Stimulated activated CD4-positive, alpha-beta T cell treated with anti-CD3 and anti-CD28 coated beads, Interleukin-15, amount 100 ng/mL, for 48 hours (primary cell): ENCODE results near the gene SLC13A2.

ENCODE experiments used
- DNase-seq, 2 donors: peaks; one replicate each; pipeline ENCODE4 v3.0.0-alpha.2; 2020; ENCODE audit warnings: low read depth in 2 of 2

SLC13A2 gene

DNA sequence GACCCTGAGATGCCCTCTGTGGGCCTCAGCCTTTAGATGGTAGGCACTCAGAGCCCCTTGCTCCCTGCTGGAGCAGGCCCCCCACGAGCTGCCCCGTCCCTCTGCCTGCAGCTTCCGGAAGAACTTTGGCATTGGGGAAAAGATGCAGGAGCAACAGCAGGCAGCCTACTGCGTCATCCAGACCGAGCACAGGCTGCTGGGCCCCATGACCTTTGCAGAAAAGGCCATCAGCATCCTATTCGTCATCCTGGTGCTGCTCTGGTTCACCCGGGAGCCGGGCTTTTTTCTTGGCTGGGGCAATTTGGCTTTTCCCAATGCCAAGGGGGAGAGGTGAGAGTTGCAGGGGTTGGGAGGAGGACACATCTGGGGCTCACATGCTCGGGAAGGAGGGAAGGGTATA is 20.0 kb downstream of the SLC13A2 start:
- DNase-seq, result no peak

DNA sequence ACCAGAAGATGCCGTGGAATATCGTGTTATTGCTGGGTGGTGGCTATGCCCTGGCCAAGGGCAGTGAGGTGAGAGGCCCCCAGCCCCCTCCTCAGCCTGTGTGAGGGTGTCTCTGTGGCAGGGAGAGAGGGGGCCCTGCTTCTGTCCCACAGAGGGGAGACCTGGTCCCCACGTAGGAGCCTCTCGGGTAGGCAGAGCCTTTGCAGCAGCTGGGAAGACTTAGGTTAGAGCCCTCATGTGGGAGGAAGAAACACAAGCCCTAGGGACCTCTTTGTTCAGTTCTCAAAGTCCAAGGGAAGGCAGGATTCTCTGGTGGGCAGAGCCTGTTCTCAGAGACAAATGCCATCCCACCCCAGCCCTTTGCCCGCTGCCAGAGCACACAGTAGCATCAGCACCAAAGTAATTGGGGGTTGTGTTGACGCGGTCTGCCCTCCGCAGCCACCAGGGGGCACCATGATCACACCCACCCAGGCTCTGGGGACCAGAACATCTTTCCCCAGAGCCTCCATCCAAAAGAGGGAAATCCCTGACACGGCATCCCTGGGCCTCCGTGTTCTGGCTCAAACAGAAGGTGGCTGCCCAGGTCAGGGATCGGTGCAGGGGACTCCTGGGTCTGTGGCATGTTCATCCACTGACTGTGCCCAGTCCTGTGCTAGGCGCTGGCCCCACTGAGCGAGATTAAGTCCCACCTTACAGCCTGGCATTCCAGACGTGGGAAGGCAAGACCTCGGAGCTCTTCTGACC is 21.2 kb downstream of the SLC13A2 start:
- DNase-seq, result peak; percentile 49 to 70

DNA sequence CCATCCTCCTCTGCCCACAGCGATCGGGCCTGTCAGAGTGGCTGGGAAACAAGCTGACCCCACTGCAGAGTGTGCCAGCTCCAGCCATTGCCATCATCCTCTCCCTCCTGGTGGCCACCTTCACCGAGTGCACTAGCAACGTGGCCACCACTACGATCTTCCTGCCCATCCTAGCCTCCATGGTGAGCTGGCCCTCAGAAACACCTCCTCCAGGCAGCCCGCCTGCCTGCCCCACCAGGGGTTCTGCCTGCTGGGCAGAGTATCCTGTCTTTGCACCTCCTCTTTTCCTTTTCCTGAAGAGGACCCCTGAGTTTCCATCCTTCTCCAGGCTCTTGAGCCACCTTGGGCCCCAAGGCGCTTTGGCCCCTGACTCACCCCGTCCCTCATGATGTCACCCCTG is 22.2 kb downstream of the SLC13A2 start:
- no peak for DNase-seq

DNA sequence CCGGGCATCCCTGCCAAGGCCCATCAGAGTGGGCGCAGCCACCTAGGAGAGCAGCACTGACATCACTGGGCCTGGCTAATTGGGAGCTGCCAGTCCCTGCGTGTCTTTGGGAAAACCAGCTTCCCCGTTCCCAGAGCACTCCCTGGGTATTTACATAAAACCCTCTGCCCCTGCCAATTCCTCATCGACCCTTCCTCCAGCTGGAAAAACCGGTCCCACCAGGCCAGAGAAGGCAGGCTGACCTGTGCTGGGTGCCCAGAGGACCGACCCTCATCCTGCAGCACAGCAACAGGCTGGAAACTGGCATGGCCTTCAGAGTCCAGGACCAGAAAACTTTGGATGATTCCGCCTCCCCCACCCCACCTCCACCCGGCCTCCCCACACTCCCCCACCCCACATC is 24.5 kb downstream of the SLC13A2 start:
- DNase-seq, result no peak

DNA sequence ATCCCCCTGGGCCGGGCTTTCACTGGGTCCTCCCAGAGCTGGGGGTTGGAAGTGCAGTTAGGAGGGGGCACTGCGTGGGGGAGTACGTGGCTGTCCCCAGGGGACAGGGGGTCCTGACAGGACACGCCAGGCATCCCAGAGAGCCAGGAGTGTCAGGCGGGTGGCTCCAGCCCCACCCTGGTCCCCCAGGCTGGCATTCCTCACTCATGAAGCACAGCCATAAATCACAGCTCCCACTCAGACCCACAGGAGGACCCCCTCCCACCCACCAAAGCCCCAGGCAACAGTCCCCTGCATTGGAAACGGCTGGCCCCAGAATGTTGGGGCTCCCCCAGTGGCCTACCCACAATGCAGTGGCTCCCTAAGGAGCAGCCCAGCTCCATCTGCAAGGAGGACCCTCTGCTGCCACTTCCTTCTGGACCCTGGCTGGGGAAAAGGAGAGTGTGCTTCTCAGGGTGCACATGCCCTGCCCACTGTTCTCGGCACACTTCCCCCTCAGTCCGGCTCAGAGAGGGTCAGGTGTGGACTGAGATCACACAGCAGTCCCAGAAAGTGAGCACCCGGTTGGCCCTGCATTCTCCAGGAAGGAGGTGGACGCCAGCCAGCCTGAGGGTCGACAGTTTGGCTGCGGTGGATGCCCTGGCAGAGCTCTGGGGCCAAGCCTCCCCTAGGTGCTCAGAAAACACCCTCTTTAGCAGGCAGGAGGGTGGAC is 25.4 kb downstream of the SLC13A2 start:
- DNase-seq, result no peak

DNA sequence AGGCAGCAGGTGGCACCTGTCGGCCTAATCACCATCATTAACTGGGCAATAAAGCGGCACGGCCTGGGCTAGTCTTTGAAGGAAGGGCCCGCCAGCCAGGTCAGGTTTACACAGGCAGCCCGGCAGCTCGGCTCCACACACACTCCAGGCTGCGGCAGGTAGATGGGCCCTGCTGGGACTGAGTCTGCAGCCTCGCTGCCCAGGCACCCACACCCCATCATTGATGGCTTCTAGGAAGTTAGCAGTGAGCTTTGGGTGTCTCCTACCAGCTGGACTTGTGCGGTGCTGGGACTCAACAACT is 25.9 kb downstream of the SLC13A2 start:
- DNase-seq, result no peak

DNA sequence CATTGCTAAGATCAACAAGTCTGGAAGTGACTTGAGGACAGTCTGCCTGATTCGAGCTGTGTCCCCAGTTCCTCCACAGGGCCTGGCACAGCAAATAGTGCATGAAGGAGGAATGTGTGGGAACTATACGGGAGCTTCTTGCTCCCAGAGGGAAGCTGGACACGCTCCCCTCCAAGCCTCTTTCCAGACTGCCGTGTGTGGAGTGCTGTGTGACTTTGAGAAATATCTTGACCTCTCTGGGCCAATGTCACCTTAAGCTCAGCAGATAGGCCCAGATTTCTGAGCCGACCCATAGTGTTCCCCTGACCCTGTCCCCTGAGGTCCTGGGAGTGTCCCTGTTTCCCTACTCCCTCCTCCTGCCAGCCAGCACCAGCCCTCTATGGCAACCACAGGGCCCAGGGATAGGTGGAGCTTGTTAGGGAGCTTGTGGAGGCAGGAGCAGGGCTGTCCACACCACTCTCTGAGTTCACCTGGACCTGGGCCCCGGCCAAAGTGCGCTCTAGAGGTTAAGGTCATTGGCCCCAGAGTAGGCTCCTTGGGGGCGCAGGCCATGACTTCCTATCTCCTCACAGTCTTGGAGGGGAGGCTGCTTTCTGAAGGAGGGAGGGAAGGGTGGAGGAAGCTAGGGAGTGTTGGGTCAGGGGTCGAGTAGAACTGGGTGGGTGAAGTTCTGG is 26.4 kb downstream of the SLC13A2 start:
- DNase-seq, result no peak

DNA sequence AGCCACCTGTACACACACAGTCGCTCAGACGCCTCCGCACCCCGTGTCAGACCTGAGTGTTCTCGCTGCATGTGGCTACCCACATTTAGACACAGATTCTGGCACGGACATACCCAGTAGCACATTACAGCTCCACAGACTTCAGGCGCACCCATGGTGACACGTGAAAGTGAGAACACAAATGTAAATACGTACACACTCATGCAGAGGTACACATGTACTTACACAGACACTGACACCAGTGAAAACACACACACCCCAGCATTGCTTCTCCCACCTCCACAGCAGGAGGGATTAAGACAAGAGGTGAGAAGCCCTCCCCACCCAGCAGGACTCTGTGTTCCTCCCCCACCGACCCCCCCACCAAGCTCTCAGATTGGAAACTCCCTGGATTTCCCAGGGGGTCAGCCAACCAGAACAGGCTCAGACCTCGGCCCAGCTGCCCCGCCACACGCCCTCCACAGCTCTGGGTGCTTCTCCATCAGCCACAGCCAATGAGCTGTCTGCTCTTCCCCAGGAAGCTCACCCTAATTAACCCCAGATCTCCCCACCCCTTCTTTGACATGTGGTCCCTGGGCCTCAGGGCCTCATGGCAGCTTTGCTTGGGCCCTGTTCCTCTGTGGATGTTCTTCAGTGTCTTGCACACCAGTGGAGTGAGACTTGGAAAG is 27.4 kb downstream of the SLC13A2 start:
- no peak for DNase-seq

DNA sequence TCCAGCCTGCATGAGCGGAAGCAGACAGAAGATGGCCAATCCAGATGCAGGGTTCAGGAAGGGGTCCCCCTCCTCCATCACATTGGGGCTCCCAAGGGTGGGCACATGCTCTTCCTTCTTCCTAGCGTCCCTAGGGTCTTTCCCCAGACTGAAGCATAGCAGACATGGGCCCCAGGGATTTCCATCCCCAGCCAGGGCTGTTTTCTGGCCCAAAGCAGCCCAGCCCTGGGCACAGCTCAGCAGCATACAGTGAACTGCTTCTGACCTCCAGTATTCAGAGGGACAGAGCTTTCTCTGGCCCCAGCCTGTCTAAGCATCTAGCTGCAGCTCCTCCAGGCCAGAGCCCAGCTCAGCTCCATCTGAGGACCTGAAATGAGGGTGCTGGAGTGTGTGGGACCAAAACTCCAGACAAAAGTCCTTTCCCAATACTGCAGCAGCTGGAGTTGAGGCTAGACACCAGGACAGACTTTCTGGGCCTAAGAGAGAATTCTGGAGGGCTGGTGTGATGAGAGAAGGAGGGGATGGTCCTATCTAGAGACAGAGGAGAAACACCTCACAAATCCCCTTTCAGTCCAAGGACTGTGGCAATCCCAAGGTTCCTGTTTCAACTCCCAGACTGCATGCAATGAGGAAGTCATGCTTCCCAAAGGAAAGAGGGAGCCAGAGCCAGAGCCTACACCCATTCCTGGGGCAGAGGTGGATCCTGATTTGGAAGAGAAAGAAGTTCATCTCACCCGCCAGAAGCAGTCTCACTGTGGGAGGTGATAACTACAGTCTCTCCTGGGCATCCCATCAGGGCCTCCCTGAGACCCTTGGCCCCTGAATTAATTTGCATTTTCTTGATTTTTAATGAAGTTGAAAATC is 28.2 kb downstream of the SLC13A2 start:
- no peak for DNase-seq

DNA sequence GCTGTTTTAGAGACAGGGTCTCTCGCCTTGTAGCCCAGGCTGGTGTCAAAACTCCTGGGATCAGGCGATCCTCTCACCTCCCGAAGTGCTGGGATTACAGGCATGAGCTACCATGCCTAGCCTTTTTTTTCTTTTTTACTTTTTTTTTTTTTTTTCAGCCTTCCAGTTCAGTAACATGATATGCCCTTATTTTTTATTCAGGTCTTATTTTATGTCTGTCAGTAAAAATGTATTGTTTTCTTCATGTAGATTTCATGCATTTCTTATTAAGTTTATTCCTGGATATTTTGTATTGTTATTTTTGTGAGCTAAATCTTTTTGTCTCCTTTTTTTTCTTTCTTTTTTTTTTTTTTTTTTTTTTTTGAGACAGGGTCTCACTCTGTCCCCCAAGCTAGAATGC is 30.0 kb downstream of the SLC13A2 start:
- no peak for DNase-seq

DNA sequence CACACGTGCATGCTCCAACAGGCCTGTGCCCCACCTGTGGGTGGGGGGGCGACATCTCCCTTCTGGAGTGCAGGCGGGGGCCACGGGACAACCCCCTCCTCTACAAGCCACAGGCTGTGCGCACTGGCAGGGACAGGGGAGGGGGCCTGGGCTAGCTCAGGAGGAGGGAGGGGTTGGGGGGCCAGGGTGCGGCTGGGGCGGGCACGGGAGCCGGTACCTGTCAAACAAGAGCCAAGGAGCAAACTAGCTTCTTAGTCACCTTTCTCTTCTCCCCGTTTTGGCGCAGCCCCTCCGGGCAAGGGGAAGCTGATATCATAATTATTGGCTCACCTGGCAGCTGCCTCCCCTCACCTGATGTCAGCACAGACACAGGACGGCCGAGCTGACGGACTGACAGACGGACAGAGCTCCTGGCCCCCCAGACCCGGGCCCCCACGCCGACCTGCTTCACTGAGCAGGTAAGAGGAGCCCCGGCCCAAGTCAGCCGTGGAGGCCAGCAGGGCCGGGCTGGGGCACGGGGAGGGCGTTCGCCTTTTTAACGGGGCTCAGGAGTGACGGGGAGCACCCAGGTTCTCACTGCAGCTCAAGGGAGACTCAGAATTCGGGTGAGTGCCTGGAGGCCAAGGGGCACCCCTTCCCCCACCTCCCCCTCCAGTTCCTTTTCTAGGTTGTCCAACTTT is 32.7 kb downstream of the SLC13A2 start, which contains the start of gene FOXN1:
TSS of gene FOXN1 (plus strand) at position 363 of the 680 bp plus-strand sequence. CDS start 17,622 bp downstream, outside the sequence.
- no peak for DNase-seq

DNA sequence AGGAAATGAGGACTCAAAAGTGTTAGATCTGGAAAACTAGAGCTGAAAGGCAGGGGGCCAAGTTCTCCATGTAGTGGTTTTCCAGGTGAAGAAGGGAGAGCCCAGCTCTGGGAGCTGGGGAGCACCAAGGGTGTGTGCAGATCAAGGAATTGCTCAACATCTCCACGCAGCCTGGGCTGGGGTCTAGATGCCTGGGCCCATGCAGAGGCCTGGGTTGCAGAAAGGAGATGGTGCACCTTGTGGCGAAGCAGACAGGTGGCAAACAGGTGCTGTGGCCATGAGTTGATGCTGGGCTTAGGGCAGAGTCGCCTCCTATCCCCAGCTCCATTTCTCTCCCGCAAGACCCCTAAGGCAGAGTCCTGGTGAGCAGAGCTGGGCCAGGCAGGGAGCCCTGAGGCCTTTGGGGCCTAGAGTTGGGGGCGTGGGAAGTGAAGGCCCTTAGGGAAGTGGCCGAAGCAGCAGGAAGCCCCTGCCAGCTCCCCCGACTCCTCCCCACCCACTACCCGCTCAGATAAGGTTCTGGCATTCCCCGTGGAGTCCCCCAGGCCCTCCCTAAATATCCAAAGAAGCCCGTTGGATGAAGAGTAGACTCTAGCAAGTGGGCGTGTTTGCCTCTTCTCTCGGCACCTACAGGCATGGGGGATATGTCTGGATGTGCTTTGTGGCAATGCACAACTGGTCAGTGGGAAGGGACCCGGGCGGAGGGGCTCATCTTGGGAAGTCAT is 33.5 kb downstream of the SLC13A2 start:
- DNase-seq, result no peak

DNA sequence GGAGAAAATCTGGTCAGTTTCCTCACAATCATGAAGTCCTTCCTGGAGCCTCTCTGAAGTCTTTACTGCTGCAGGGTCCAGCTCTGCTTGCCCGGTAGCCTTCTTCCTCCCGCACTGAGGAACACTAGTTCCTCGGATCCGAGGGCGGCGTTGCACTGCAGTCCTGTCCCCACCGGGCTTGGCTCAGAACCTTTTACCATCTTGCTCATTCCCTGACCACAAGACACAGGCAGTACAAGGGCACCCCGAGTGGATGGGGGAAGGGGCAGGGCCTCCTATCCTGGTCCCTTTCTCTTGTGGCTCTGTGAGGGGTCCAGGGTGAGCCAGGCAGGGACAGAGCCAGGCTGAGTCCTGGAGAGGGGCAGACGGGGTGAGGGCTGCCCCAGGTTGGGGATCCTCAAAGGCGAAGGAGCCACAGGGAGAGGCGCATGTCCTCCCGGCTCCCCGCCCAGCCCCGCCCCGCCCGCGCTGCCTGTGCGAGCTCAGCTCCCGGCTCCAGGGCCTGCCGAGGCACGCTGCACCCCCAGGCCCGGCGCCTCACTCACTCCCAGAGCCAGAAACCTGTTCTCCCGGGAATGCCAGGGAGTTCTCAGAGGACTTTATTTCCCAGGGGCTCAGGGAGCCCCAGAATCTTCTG is 34.2 kb downstream of the SLC13A2 start:
- DNase-seq, result no peak

DNA sequence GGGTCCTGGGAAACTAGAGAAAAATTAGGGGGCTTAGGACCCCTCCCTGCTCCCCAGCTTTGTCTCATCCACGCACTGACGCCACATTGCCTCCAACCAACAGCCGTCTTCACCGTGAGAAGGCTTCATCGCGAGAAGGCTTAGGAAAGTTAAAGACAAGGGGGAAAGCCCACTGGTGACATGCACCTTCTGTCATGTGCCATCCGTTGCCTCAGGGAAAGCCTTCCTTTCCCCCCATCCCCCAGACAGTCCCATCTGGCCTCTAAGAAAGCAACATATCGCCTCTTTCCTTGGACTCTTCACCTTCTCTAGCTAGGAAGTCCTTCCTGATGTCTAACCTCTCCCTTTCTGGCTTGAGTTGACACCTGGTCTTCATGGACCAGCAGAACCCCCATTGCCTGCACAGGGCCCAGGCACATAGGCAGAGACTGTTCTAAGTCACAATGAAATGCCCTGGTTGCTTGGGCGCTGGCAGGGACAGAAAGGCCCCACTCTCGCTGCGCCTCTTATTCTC is 34.8 kb downstream of the SLC13A2 start:
- DNase-seq, result no peak

DNA sequence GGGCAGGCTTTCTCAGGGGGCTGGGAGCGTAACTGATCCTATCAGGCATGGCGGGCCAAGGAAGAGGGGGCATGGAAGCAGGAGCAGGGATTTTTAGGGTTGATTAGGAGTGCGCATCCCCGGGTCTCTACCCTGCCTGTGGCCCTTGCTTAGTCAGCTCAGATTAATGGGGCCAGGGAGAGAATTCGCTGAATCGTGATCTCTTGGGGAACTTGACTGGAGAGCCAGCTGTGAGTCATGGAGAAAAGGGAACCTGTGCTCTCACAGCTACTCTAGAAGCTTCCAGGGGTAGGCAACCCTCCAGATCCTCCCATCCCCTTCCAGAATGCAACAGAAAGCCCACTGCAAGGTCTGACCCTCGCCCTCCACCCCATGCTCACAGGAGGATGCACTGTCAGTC is 36.3 kb downstream of the SLC13A2 start:
- no peak for DNase-seq

DNA sequence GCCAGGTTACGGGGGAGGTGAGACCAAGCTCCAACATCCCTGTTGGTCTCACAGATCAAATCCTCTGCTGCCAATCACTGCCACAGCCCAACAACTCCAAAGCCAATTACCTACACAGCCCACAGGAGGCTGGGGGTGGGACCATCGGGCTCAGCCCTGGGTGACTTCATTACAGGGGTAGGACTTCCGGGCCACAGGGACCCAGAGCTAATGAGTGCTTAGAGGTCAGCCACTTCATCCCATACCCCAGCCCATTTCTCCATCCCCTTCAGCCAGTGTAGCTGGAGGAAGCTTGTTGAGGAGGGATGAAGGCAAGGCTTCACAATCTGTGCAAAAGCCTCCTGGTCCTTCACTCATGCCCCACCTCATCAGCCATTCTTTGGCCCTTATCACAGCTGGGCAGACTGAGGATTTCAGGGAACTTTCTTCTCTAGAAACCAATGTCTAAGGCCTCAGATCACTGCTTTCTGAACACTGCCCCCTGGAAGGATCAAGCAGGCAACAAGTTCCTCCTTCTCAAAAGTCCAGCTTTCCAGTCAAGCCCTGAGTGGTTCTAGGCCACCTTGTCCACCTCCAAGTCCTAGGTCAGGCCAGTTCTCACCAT is 38.5 kb downstream of the SLC13A2 start:
- no peak for DNase-seq

DNA sequence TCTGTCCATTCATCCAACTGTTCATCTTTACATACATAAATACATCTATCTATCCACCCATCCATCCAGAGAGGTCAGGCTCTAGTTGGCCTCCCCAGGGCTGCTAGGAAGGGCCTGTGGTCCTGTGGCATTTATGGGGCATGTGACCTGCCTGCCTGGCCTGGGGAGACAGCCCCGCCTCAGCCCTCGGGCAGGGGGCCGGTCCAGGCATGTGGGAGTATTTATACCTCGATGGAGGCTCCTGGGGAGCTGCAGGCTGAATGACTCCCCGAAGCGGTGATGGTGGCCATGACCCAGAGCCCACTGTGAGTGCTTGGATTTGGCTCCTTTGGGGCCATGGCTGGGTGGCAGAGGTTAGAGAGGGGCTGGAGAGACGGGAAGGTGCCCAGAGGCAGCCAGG is 40.0 kb downstream of the SLC13A2 start:
- DNase-seq, result no peak

DNA sequence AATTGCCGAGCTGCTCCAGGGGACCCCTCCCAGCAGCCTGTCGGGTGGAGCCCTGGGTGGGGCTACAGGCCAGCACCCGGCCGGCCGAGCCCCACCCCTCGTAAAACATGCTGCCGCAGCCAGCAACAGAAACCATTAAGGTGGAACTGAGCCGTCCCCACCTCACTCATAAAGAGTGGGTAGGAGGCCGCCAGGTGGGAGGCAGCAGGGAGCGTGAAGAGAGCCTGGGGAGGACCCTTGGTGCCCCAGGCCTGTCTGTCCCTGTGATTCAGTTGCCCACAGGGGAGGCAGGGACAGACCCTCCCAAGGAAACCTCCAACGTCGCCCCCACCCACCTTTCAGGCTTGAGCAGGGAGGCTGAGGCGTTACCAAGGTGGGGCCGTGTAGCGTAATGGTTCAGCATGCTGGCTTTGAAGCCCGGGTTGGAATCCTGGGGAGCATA is 41.1 kb downstream of the SLC13A2 start:
- DNase-seq, result no peak

DNA sequence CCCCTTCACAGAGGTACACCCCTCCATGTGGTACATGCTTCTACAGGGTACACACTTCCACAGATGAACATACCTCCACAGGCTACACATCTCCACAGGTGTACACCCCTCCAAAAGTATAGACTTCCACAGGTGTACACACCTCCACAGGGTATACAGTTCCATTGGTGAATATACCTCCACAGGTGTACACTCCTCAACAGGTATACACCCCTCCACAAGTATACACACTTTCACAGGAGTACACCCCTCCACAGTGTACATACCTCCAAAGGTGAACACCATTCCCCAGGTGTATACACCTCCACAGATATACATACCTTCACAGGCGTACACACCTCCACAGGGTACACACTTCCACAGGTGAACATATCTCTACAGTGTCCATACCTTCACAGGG is 42.1 kb downstream of the SLC13A2 start:
- DNase-seq, result no peak
